Diencephalon (tissue), 1 donor: Measurements from ENCODE around the gene SPATA31A3. TPM values are rescaled to one million over a fixed set of nuclear protein-coding genes. Genes with fewer than 3 reads are reported as not detected.

ENCODE experiments used
- small RNA-seq: library from RNA; depleted of rRNA; stranded (forward); fragments of <200 nt; gene quantifications from one replicate; pipeline ENCODE3, GENCODE V24; 2014
- total RNA-seq: library from RNA; depleted of rRNA; stranded (reverse); fragments of >200 nt; gene quantifications from one replicate; pipeline ENCODE4 v1.2.3, GENCODE V29; 2014

SPATA31A3 gene
- total RNA-seq = not detected

GRCh38 chr9:66992450-66992849, at the start of gene SPATA31A3:
Gene SPATA31A3 (minus strand): TSS chr9:66992550. CDS start chr9:66992521, 29 bp downstream.

Small RNA genes lying within 50 kb of the gene (small RNA-seq; reads per million reads assigned to genes)
- not detected for gene AL353770.1
- gene AL353770.2 = not detected

Other genes starting within 250 kb of the SPATA31A3 start
- 26.3 TPM for gene ZNF658, start 91.8 kb downstream of the SPATA31A3 start, total RNA-seq